HFF-Myc (cell line): ENCODE results near the gene MYCBP2.

Experiments used
- DNase-seq: peaks from one replicate; pipeline ENCODE4 v3.0.0-alpha.2; 2011; ENCODE audit warnings: low read depth; ENCODE audit errors: extremely low read depth
- H3K4me3 ChIP-seq: replicated peaks from 2 replicates; pipeline ENCODE4 v1.5.1; 2011; ENCODE audit warnings: low read depth, mild to moderate bottlenecking, control low read depth, low read length
- CTCF ChIP-seq: IDR thresholded peaks from 2 replicates; pipeline ENCODE4 v1.5.1; 2012; ENCODE audit warnings: mild to moderate bottlenecking, low read depth, low read length, control low read depth; ENCODE audit errors: missing control alignments

The MYCBP2 gene

GRCh38 chr13:77000475-77000874, 326.4 kb downstream of the MYCBP2 start:
- no peak overlapping the region for H3K4me3 ChIP-seq
- no peak for TF ChIP-seq CTCF
- DNase-seq = peak; percentile 24
